Measurements from ENCODE around the gene DUSP3. TPM values are rescaled to one million over a fixed set of nuclear protein-coding genes. Genes with fewer than 3 reads are reported as not detected.

DUSP3 gene
- total RNA-seq, 1 experiment from 2014 or later, result 50.7 TPM

GRCh38 chr17:43721537-43722268 lies 57.1 kb downstream of the DUSP3 start:
- no peak overlapping the region for H3K4me3 ChIP-seq (ENCODE audit: low read length)
- ChIA-PET CTCF (no interaction called here), POLR2A (ENCODE audit: unreplicated experiment) (no interaction called here)
- H3F3A ChIP-seq (ENCODE audit: low read length, unreplicated experiment), result no peaks in the 10 kb centered on the region
- no peak overlapping the region for H3K9ac ChIP-seq (ENCODE audit: low read length)
- no peaks in the 10 kb centered on the region for H3K9me2 ChIP-seq (replicated peaks; ENCODE audit: low read length)
- H4K20me1 ChIP-seq (ENCODE audit: low read length), result no peaks in the 10 kb centered on the region
- intact Hi-C loops (cut with micrococcal nuclease), result no loop called here
- peak; percentile 33 for DNase-seq
- TSS peak; percentile 46 for BruUV-seq (replicated peaks)
- H3K27me3 ChIP-seq (ENCODE audit: low read length), result no peaks in the 10 kb centered on the region
- H2AFZ ChIP-seq (ENCODE audit: low read length), result peak overlapping the region; percentile 89; the same call in 1 of the 2 replicates
- H3K27ac ChIP-seq (ENCODE audit: low read length), result no peak overlapping the region
- ATAC-seq, result no peak
- no peaks in the 10 kb centered on the region for H3K36me3 ChIP-seq (ENCODE audit: low read depth, low read length)
- H3K9me3 ChIP-seq (ENCODE audit: low read length), result no peaks in the 10 kb centered on the region
- H3K79me2 ChIP-seq (ENCODE audit: low read length), result no peaks in the 10 kb centered on the region
- peak overlapping the region; percentile 87; the same call in 1 of the 2 replicates for H3K4me2 ChIP-seq (ENCODE audit: low read length)
- TF ChIP-seq EZH2phosphoT487 (IDR thresholded peaks at IDR 0.05; ENCODE audit: borderline replicate concordance, low read length), result no peak
- no peak for TF ChIP-seq CTCF (conservative IDR thresholded peaks at IDR 0.05; ENCODE audit: low read depth, low read length)
- no peak for TF ChIP-seq EZH2 (IDR thresholded peaks at IDR 0.05; ENCODE audit: low read length, unreplicated experiment)
- H3K4me1 ChIP-seq (ENCODE audit: insufficient read depth, low read length), result peaks cover 23% of the 10 kb centered on the region

- Histone ChIP-seq H3K79me2 (ENCODE audit: low read length) (no peaks in the 10 kb centered on the region), H3K36me3 (ENCODE audit: low read depth, low read length) (no peaks in the 10 kb centered on the region), H3K27me3 (ENCODE audit: low read length) (no peaks in the 10 kb centered on the region), H3K4me3 (ENCODE audit: low read length) (peak overlapping the region; percentile 71), H3K4me1 (ENCODE audit: insufficient read depth, low read length) (peaks cover 23% of the 10 kb centered on the region), H3K4me2 (ENCODE audit: low read length) (peak overlapping the region; percentile 87), H3F3A (ENCODE audit: low read length, unreplicated experiment) (no peaks in the 10 kb centered on the region), H3K27ac (ENCODE audit: low read length) (no peak overlapping the region), H2AFZ (ENCODE audit: low read length) (peak overlapping the region; percentile 89), H4K20me1 (ENCODE audit: low read length) (no peaks in the 10 kb centered on the region), H3K9me3 (ENCODE audit: low read length) (no peaks in the 10 kb centered on the region), H3K9me2 (replicated peaks; ENCODE audit: low read length) (no peaks in the 10 kb centered on the region), H3K9ac (ENCODE audit: low read length) (peak overlapping the region; percentile 73)
- intact Hi-C loops (cut with micrococcal nuclease), result no loop called here
- TF ChIP-seq EZH2 (IDR thresholded peaks at IDR 0.05; ENCODE audit: low read length, unreplicated experiment) (no peak), CTCF (conservative IDR thresholded peaks at IDR 0.05; ENCODE audit: low read depth, low read length) (no peak), EZH2phosphoT487 (IDR thresholded peaks at IDR 0.05; ENCODE audit: borderline replicate concordance, low read length) (no peak)
- ChIA-PET CTCF (no interaction called here), POLR2A (ENCODE audit: unreplicated experiment) (no interaction called here)
- ATAC-seq (peak; percentile 85), DNase-seq (peak; percentile 61)
- no TSS peak for BruUV-seq (replicated peaks)
Observed at GRCh38 chr17:43720311-43721060, 58.3 kb downstream of the DUSP3 start.

GRCh38 chr17:43719578-43719977 lies 59.2 kb downstream of the DUSP3 start:
- no TSS peak for BruUV-seq (replicated peaks)
- H2AFZ ChIP-seq (ENCODE audit: low read length), result no peak overlapping the region; the same call in 1 of the 2 replicates
- ChIA-PET CTCF (no interaction called here), POLR2A (ENCODE audit: unreplicated experiment) (no interaction called here)
- no peaks in the 10 kb centered on the region for H3F3A ChIP-seq (ENCODE audit: low read length, unreplicated experiment)
- H3K36me3 ChIP-seq (ENCODE audit: low read depth, low read length), result no peaks in the 10 kb centered on the region
- no peak overlapping the region for H3K27ac ChIP-seq (ENCODE audit: low read length)
- no peak overlapping the region for H3K9ac ChIP-seq (ENCODE audit: low read length)
- H4K20me1 ChIP-seq (ENCODE audit: low read length), result no peaks in the 10 kb centered on the region
- no peak overlapping the region for H3K4me3 ChIP-seq (ENCODE audit: low read length)
- no peaks in the 10 kb centered on the region for H3K27me3 ChIP-seq (ENCODE audit: low read length)
- H3K4me2 ChIP-seq (ENCODE audit: low read length), result no peak overlapping the region
- intact Hi-C loops (cut with micrococcal nuclease), result no loop called here
- H3K9me2 ChIP-seq (replicated peaks; ENCODE audit: low read length), result no peaks in the 10 kb centered on the region
- DNase-seq (no peak), ATAC-seq (no peak)
- H3K4me1 ChIP-seq (ENCODE audit: insufficient read depth, low read length), result peaks cover 24% of the 10 kb centered on the region
- no peak for TF ChIP-seq EZH2phosphoT487 (IDR thresholded peaks at IDR 0.05; ENCODE audit: borderline replicate concordance, low read length)
- H3K9me3 ChIP-seq (ENCODE audit: low read length), result no peaks in the 10 kb centered on the region
- no peaks in the 10 kb centered on the region for H3K79me2 ChIP-seq (ENCODE audit: low read length)

Measured in PC-3 (cell line).